T-helper 1 cell treated with Interleukin-12 subunit alpha and Interleukin-12 subunit beta and Interleukin-4 antibody, amounts not matched to agents 30 μg/mL and 1 μg/mL, for 36 hours (primary cell): ENCODE measurements around the gene R3HDM4.
A peak's percentile ranks its signal among the peaks of the same experiment; 100 is the strongest.
"Not testable (repeated sequence)": the region's sequence is repeated elsewhere in the genome, so short reads cannot be mapped to it uniquely, and the experiment has no call there.

Source experiments
- H3K27ac Mint-ChIP-seq: one replicate; pipeline ENCODE4 v1.8.0; 2021; ENCODE audit warnings: mild to moderate bottlenecking, mixed read lengths
- H3K27me3 Mint-ChIP-seq: one replicate; pipeline ENCODE4 v1.8.0; 2021; ENCODE audit warnings: low read depth, mixed read lengths
- H3K36me3 Mint-ChIP-seq: one replicate; pipeline ENCODE4 v1.8.0; 2021; ENCODE audit warnings: low read depth, mixed read lengths
- H3K4me1 Mint-ChIP-seq: one replicate; pipeline ENCODE4 v1.8.0; 2021; ENCODE audit warnings: low read depth, mixed read lengths
- H3K4me3 Mint-ChIP-seq: one replicate; pipeline ENCODE4 v1.8.0; 2021; ENCODE audit warnings: mild to moderate bottlenecking, moderate library complexity, mixed read lengths
- H3K9me3 Mint-ChIP-seq: one replicate; pipeline ENCODE4 v1.8.0; 2021; ENCODE audit warnings: mixed read lengths

R3HDM4 gene

GRCh38 chr19:913080-913748 is at the start of gene R3HDM4:
Gene R3HDM4 (minus strand): TSS chr19:913219. CDS start chr19:913157, 62 bp downstream.
- Mint-ChIP-seq H3K9me3 (no peaks in the 10 kb centered on the region), H3K4me3 (peak within 1 kb of the TSS; percentile 87), H3K27ac (peak within 1 kb of the TSS; percentile 89), H3K4me1 (peaks cover 24% of the 10 kb centered on the region), H3K27me3 (no peaks in the 10 kb centered on the region), H3K36me3 (peaks cover 11% of the 10 kb centered on the region)

DNA sequence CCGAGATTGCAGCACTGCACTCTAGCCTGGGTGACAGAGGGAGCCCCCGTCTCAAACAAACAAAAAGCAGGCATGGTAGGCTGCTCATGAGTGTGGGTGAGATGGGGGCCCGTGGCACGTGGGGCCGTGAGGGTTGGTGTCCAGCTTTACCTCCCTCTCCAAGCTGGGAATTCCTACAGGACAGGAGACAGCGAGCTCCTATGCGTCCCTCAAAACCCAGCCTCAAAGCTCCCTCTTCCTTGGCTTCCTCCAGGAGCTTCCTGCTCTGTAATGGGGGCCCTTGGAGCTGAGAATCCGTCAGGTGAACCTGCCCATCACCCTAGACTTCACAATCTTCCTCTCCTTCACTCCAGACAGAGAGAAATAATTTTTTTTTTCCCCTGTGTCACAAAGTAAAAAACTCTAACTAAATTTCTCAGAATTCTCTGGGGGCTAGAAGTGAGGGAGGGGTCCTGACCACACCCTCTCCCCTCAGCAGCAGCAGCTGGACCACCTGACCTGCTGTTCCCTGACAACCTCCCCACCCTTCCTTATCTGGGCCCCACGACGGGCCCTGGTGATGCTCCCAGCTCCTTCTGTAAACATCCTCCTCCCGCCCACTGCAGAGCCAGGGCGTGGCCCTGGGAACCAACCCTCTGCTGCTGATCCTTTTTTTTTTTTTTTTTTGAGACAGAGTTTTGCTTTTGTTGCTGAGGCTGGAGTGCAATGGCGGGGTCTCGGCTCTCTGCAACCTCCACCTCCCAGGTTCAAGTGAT is 49.0 kb upstream of the R3HDM4 start:
- Mint-ChIP-seq H3K36me3 (peaks cover 18% of the 10 kb centered on the region), H3K9me3 (peaks cover 4% of the 10 kb centered on the region), H3K27ac (peak overlapping the region; percentile 55), H3K4me3 (no peak overlapping the region), H3K4me1 (peaks cover 9% of the 10 kb centered on the region), H3K27me3 (no peaks in the 10 kb centered on the region)

- peaks cover 16% of the 10 kb centered on the region for H3K36me3 Mint-ChIP-seq
- H3K9me3 Mint-ChIP-seq = peaks cover 4% of the 10 kb centered on the region
- H3K4me3 Mint-ChIP-seq = no peak overlapping the region
- H3K4me1 Mint-ChIP-seq = peaks cover 9% of the 10 kb centered on the region
- H3K27ac Mint-ChIP-seq = no peak overlapping the region
- no peaks in the 10 kb centered on the region for H3K27me3 Mint-ChIP-seq
Observed at GRCh38 chr19:960601-960938, 47.6 kb upstream of the R3HDM4 start.

DNA sequence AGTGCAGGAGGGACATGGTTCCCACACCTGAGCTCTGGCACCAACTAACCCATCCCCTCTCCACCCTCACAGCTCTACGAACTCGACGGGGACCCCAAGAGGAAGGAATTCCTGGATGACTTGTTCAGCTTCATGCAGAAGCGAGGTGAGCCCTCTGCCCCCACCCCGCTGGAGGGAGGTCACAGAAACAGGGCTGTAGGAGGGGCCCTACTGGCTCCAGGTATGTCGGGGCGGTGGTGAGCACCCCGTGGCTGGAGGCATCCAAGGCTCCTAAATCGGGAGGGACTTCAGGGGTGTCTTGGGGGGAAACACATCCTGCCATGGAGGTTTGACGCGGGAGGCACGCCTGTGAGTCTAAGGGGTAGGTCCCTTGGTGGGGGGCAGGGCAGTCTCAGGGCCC is 47.0 kb upstream of the R3HDM4 start:
- no peak overlapping the region for H3K4me3 Mint-ChIP-seq
- H3K27ac Mint-ChIP-seq = no peak overlapping the region

GRCh38 chr19:958967-959855 is 46.2 kb upstream of the R3HDM4 start:
- no peaks in the 10 kb centered on the region for H3K9me3 Mint-ChIP-seq
- peaks cover 7% of the 10 kb centered on the region for H3K4me1 Mint-ChIP-seq
- peak overlapping the region; percentile 36 for H3K27ac Mint-ChIP-seq
- H3K36me3 Mint-ChIP-seq = peaks cover 5% of the 10 kb centered on the region
- H3K4me3 Mint-ChIP-seq = no peak overlapping the region
- no peaks in the 10 kb centered on the region for H3K27me3 Mint-ChIP-seq

More for the DNA sequence above, 47.0 kb upstream of the R3HDM4 start:
- peaks cover 11% of the 10 kb centered on the region for H3K36me3 Mint-ChIP-seq
- H3K4me1 Mint-ChIP-seq = peaks cover 7% of the 10 kb centered on the region
- peaks cover 1% of the 10 kb centered on the region for H3K9me3 Mint-ChIP-seq
- H3K27me3 Mint-ChIP-seq = no peaks in the 10 kb centered on the region

DNA sequence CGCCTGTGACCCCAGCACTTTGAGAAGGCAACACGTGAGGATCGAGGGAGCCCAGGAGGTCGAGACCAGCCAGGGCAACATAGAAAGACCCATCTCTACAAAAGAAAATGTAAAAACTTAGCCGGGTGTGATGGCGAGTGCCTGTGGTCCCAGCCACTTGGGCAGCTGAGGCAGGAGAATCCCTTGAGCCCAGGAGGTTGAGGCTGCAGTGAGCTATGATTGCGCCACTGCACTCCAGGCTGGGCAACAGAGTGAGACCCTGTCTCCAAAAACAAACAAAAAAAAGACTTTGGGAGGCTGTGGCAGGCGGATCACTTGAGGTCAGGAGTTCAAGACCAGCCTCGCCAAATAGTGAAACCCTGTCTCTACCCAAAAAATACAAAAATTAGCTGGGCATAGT is 44.6 kb upstream of the R3HDM4 start:
- H3K4me3 Mint-ChIP-seq, H3K4me1 Mint-ChIP-seq, H3K27me3 Mint-ChIP-seq, H3K36me3 Mint-ChIP-seq, H3K9me3 Mint-ChIP-seq, H3K27ac Mint-ChIP-seq: not testable (repeated sequence)

- Mint-ChIP-seq H3K27me3 (no peaks in the 10 kb centered on the region), H3K4me1 (peaks cover 4% of the 10 kb centered on the region), H3K9me3 (no peaks in the 10 kb centered on the region), H3K4me3 (no peak overlapping the region), H3K27ac (no peak overlapping the region), H3K36me3 (no peaks in the 10 kb centered on the region)
Observed at GRCh38 chr19:956766-957440, 43.9 kb upstream of the R3HDM4 start.

DNA sequence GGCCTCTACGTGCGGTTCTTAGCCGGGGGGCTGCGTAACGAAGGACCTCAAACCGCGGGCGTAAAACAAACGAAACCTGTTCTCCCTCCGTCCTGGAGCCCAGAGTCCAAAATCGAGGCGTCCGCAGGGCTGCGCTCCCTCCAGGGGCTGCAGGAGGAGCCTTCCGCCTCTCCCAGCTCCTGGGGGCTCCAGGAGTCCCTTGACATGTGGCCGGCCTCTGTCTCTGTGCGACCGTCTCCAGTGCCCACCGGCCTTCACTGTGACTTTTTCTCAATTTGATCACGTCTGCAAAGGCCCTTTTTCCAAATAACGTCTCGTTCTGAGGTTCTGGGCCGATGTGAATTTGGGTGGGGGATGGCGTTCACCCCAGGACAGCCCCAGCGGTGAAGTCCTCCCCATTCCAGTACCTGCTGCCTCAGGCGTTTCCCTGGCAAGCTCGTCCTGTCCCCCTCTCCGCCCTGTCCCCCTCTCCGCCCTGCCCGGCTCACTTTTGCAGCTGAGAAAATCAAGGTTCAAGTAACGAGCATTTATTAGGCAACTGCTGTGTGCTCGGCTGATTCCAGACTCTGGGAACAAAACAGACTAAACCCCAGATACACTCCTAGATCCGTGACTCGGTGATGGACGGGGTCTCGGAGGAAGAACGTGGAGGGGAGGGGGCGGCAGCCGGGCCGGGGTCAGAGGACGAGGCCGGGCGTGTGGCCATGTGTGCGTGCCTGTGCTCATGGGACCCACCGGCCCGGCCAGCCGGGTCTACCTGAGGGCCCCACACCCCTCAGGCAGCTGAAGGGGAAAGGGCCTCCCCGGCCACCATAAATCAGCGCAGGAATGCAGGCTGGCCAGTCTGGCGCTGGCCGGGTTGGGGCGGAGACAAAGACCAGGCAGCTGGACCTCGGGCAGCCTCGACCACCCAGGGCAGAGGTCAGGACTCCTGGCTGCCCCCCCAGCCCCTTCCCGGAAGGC is 43.1 kb upstream of the R3HDM4 start:
- H3K9me3 Mint-ChIP-seq = no peaks in the 10 kb centered on the region
- H3K4me3 Mint-ChIP-seq = no peak overlapping the region
- no peaks in the 10 kb centered on the region for H3K36me3 Mint-ChIP-seq
- H3K27me3 Mint-ChIP-seq = no peaks in the 10 kb centered on the region
- H3K27ac Mint-ChIP-seq = no peak overlapping the region
- peaks cover 4% of the 10 kb centered on the region for H3K4me1 Mint-ChIP-seq

- no peaks in the 10 kb centered on the region for H3K27me3 Mint-ChIP-seq
- H3K4me1 Mint-ChIP-seq = peaks cover 4% of the 10 kb centered on the region
- no peaks in the 10 kb centered on the region for H3K36me3 Mint-ChIP-seq
- no peak overlapping the region for H3K4me3 Mint-ChIP-seq
- H3K27ac Mint-ChIP-seq = no peak overlapping the region
- no peaks in the 10 kb centered on the region for H3K9me3 Mint-ChIP-seq
Observed at GRCh38 chr19:954672-955494, 41.9 kb upstream of the R3HDM4 start.

GRCh38 chr19:954272-954671 is 41.3 kb upstream of the R3HDM4 start:
- Mint-ChIP-seq H3K4me3 (no peak overlapping the region), H3K27me3 (no peaks in the 10 kb centered on the region), H3K36me3 (no peaks in the 10 kb centered on the region), H3K27ac (no peak overlapping the region), H3K9me3 (no peaks in the 10 kb centered on the region), H3K4me1 (peaks cover 4% of the 10 kb centered on the region)

DNA sequence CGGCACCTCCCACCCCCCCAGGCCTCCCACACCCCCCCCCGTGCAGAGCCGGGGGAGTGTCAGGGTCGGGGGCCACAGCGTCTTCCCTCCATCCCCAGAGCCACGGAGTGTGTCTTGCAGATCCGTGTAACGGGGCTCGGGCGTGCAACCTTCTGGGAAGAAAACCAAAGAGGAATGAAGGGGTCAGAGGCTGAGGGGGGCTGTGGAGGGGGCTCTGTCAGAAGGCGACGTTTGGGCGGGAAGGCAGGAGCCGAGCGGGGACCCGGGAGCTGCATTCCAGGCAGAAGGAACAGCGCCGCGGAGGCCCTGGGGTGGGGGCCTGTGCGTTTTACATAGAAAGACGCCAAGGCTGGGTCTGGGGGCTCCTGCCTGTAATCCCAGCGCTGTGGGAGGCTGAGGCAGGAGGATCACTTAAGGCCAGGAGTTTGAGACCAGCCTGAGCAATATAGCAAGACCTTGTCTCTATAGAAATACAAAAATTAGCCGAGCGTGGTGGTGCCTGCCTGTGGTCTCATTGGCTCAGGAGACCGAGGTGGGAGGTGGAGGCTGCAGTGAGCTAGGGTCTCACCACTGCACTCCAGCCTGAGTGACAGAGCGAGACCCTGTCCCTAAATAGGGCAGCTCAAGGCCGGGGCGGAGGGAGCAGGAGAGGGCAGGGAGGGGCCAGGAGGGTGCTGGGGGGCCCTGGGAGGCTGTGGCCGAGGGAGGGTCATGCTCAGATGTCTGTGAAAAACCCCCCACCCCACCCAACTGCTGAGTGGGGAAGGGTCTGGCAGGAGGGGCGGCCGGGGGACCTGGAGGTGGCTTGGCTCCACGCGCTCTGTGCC is 40.6 kb upstream of the R3HDM4 start:
- Mint-ChIP-seq H3K27me3 (no peaks in the 10 kb centered on the region), H3K4me3 (no peak overlapping the region), H3K27ac (no peak overlapping the region)

GRCh38 chr19:952680-953444 is 39.8 kb upstream of the R3HDM4 start:
- no peaks in the 10 kb centered on the region for H3K36me3 Mint-ChIP-seq
- peak overlapping the region; percentile 49 for H3K27ac Mint-ChIP-seq
- H3K9me3 Mint-ChIP-seq = no peaks in the 10 kb centered on the region
- peaks cover 2% of the 10 kb centered on the region for H3K4me1 Mint-ChIP-seq
- H3K4me3 Mint-ChIP-seq = peak overlapping the region; percentile 34
- H3K27me3 Mint-ChIP-seq = no peaks in the 10 kb centered on the region

More for the DNA sequence above, 40.6 kb upstream of the R3HDM4 start:
- Mint-ChIP-seq H3K4me1 (peaks cover 2% of the 10 kb centered on the region), H3K36me3 (no peaks in the 10 kb centered on the region), H3K9me3 (no peaks in the 10 kb centered on the region)
